ENCODE measurements around the gene ERLIN1.
A peak's percentile ranks its signal among the peaks of the same experiment; 100 is the strongest.

Gene ERLIN1

DNA sequence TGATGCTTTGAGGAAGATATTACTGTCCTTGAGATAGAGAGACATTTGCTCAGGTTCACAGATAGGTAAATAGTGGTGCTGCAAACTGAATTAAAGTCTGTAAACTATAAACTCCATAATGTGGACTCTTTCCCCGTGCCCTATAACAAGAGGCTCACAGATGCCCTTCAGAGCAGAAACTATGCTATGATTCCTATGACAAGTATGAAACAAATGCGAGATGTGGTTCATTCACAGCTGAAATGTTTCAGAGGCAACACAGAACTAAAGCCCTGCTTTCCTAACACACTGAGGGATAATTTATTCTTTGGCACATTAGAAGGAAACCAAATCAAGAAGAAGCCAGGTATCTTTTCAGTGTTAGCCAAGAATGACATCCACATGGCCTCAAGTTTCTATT is 30.2 kb upstream of the ERLIN1 start:
- Mint-ChIP-seq H3K4me1 (no peaks in the 10 kb centered on the region), H3K9me3 (no peaks in the 10 kb centered on the region), H3K36me3 (ENCODE audit: low read depth) (peaks cover 67% of the 10 kb centered on the region), H3K4me3 (no peak overlapping the region), H3K27me3 (ENCODE audit: low read depth) (no peaks in the 10 kb centered on the region), H3K27ac (no peak overlapping the region)
- TF ChIP-seq, protein P1, sequence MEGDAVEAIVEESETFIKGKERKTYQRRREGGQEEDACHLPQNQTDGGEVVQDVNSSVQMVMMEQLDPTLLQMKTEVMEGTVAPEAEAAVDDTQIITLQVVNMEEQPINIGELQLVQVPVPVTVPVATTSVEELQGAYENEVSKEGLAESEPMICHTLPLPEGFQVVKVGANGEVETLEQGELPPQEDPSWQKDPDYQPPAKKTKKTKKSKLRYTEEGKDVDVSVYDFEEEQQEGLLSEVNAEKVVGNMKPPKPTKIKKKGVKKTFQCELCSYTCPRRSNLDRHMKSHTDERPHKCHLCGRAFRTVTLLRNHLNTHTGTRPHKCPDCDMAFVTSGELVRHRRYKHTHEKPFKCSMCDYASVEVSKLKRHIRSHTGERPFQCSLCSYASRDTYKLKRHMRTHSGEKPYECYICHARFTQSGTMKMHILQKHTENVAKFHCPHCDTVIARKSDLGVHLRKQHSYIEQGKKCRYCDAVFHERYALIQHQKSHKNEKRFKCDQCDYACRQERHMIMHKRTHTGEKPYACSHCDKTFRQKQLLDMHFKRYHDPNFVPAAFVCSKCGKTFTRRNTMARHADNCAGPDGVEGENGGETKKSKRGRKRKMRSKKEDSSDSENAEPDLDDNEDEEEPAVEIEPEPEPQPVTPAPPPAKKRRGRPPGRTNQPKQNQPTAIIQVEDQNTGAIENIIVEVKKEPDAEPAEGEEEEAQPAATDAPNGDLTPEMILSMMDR (IDR thresholded peaks at IDR 0.05; ENCODE audit: unreplicated experiment in 3 of 3) = no peak

DNA sequence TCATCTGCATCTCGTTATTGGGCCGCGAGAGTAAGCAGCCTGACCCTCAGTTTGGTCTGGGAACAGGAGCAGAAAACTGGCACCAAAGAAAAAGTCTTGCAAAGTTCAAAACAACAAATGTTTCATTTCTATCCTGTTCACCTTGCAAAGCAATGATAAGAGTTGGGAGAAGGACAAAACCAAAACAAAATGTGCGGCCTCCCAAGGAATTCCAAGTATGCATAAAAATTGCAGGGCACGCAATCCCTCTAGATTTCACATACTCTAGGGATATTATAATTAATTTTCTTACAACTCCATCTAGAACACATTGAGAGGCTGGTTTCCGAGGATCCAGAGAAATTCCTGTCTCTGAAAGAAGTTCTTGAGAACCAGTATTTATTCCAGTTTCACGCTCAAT is 23.5 kb upstream of the ERLIN1 start:
- Mint-ChIP-seq H3K4me3 (no peak overlapping the region), H3K4me1 (no peaks in the 10 kb centered on the region), H3K27me3 (ENCODE audit: low read depth) (no peaks in the 10 kb centered on the region), H3K36me3 (ENCODE audit: low read depth) (peaks cover 40% of the 10 kb centered on the region), H3K27ac (peak overlapping the region; percentile 60 to 87 (median 78)), H3K9me3 (no peaks in the 10 kb centered on the region)
- TF ChIP-seq, protein P1 (IDR thresholded peaks at IDR 0.05; ENCODE audit: unreplicated experiment in 3 of 3) = no peak

DNA sequence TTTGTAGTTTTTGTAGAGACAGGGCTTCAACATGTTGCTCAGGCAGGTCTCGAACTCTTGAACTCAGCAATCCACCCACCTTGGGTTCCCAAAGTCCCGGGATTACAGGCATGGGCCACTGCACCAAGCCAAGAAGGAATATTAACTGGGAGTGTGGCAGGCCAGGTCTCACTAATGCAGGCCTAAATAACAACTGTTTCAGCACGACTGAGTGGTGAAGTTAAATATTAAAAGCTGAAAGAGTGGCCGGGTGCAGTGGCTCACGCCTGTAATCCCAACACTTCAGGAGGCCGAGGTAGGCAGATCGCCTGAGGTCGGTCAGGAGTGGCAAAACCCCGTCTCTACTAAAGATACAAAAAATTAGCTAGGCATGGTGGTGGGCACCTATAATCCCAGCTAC is 22.4 kb upstream of the ERLIN1 start:
- Mint-ChIP-seq H3K27me3 (ENCODE audit: low read depth) (no peaks in the 10 kb centered on the region), H3K27ac (peak overlapping the region in 2 of 3 experiments; percentile 43 to 76), H3K4me1 (no peaks in the 10 kb centered on the region), H3K9me3 (no peaks in the 10 kb centered on the region), H3K36me3 (ENCODE audit: low read depth) (peaks cover 42% of the 10 kb centered on the region), H3K4me3 (no peak overlapping the region)
- TF ChIP-seq, protein P1 (IDR thresholded peaks at IDR 0.05; ENCODE audit: unreplicated experiment in 3 of 3) = no peak

DNA sequence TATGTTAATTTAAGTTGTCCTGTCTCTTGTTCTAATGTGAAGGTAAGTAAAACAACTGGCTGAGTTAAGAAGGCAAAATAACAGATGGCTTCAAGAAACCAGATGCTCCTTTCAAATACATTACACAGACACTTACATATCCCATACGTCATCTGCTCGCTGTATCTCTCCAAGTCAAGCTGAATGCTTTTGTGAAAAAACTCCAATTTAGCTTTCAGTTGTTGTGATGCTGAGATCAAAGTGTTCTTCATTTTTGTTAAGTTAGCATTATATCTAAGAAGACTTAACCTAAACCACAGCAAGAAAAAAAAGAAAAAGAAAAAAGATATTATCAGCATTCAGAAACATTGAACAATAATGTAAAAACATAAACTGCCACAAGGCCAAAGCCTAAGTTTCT is 18.5 kb upstream of the ERLIN1 start:
- Mint-ChIP-seq H3K27me3 (ENCODE audit: low read depth) (no peaks in the 10 kb centered on the region), H3K4me3 (no peak overlapping the region), H3K27ac (no peak overlapping the region), H3K9me3 (no peaks in the 10 kb centered on the region), H3K36me3 (ENCODE audit: low read depth) (peaks cover 55% of the 10 kb centered on the region), H3K4me1 (no peaks in the 10 kb centered on the region)
- TF ChIP-seq, protein P1 (IDR thresholded peaks at IDR 0.05; ENCODE audit: unreplicated experiment in 3 of 3) = no peak

DNA sequence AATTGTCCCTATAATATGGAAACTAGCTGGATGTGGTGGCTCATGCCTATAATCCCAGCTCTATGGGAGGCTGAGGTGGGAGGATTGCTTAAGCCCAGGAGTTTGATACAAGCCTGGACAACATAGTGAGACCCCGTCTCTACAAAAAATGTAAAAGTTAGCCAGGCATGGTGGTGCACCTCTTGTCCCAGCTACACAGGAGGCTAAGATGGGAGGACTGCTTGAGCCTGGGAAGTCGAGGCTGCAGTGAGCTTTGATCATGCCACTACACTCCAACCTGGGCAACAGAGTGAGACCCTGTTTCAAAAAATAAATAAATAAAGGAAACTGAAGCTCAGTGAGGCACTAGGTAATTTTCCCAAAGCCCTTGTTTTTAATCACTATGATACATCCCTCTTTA is 15.7 kb upstream of the ERLIN1 start:
- Mint-ChIP-seq H3K4me1 (no peaks in the 10 kb centered on the region), H3K36me3 (ENCODE audit: low read depth) (peaks cover 66% of the 10 kb centered on the region), H3K4me3 (no peak overlapping the region), H3K9me3 (no peaks in the 10 kb centered on the region), H3K27ac (no peak overlapping the region), H3K27me3 (ENCODE audit: low read depth) (no peaks in the 10 kb centered on the region)
- TF ChIP-seq, protein P1 (IDR thresholded peaks at IDR 0.05; ENCODE audit: unreplicated experiment in 3 of 3) = no peak

DNA sequence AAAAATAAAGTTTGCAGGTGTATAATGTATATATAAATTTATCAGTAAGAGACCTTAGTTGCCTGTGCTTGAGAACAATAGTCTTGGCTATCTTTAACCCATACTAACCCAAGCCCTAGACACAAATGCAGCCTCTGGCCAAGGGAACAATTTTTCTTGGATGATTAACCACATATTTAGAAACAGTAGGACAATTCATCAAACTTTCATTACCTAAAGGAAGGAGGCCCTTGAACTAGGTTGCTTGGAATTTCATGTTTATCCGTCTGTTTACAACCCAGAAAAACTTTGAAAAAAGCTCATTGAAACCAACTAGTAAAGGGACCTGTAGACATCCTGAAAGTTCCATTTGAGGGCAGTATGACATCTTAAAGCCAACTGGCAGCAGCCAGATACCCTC is 8.9 kb upstream of the ERLIN1 start:
- Mint-ChIP-seq H3K4me1 (no peaks in the 10 kb centered on the region), H3K36me3 (ENCODE audit: low read depth) (peaks cover 49% of the 10 kb centered on the region), H3K27ac (no peak overlapping the region), H3K9me3 (no peaks in the 10 kb centered on the region), H3K27me3 (ENCODE audit: low read depth) (no peaks in the 10 kb centered on the region), H3K4me3 (no peak overlapping the region)
- TF ChIP-seq, protein P1 (IDR thresholded peaks at IDR 0.05; ENCODE audit: unreplicated experiment in 3 of 3) = no peak
